Measurements from ENCODE around the gene NMRK2. TPM values are rescaled to one million over a fixed set of nuclear protein-coding genes. Genes with fewer than 3 reads are reported as not detected.

The NMRK2 gene
- total and polyA plus RNA-seq, 2 donors from 2014 or later = 0.69 to 6.1 TPM

- H3K9me3 ChIP-seq (ENCODE audit: control insufficient read depth in 2 of 3, insufficient read depth in 1 of 3, low read length in 3 of 3) = peaks cover 0 to 12% (median 0%) of the 10 kb centered on the region in 3 donors
- no peaks in the 10 kb centered on the region for H3K27me3 ChIP-seq (ENCODE audit: control insufficient read depth, insufficient read depth, low read length)
- H3K4me3 ChIP-seq (ENCODE audit: low read length in 3 of 3) = no peak overlapping the region
- H3K9ac ChIP-seq (ENCODE audit: low read length in 3 of 3) = no peak overlapping the region
- DNase-seq (no peak), FAIRE-seq (no peak)
- intact Hi-C loops (cut with DNase I) = no loop called here
- H3K4me1 ChIP-seq (ENCODE audit: control insufficient read depth in 2 of 3, insufficient read depth in 2 of 3, low read depth in 1 of 3, low read length in 3 of 3) = no peaks in the 10 kb centered on the region
- TF ChIP-seq CTCF (IDR thresholded peaks at IDR 0.05; ENCODE audit: borderline replicate concordance, extremely low read depth, insufficient read depth) = no peak
- H3K27ac ChIP-seq (ENCODE audit: low read depth in 2 of 2, low read length in 2 of 2) = no peak overlapping the region
- H3K36me3 ChIP-seq (ENCODE audit: control insufficient read depth in 2 of 3, insufficient read depth in 3 of 3, low read length in 3 of 3) = no peaks in the 10 kb centered on the region
Measured at GRCh38 chr19:3907626-3908265, 25.1 kb upstream of the NMRK2 start.

GRCh38 chr19:3908266-3909054, 24.4 kb upstream of the NMRK2 start:
- Histone ChIP-seq H3K9ac (ENCODE audit: low read length in 3 of 3) (no peak overlapping the region), H3K4me1 (ENCODE audit: control insufficient read depth in 2 of 3, insufficient read depth in 2 of 3, low read depth in 1 of 3, low read length in 3 of 3) (no peaks in the 10 kb centered on the region), H3K4me3 (ENCODE audit: low read length in 3 of 3) (no peak overlapping the region), H3K9me3 (ENCODE audit: control insufficient read depth in 2 of 3, insufficient read depth in 1 of 3, low read length in 3 of 3) (peaks cover 0 to 12% (median 0%) of the 10 kb centered on the region in 3 donors), H3K27ac (ENCODE audit: low read depth in 2 of 2, low read length in 2 of 2) (no peak overlapping the region), H3K36me3 (ENCODE audit: control insufficient read depth in 2 of 3, insufficient read depth in 3 of 3, low read length in 3 of 3) (no peaks in the 10 kb centered on the region), H3K27me3 (ENCODE audit: control insufficient read depth, insufficient read depth, low read length) (no peaks in the 10 kb centered on the region)
- no peak for TF ChIP-seq CTCF (IDR thresholded peaks at IDR 0.05; ENCODE audit: borderline replicate concordance, extremely low read depth, insufficient read depth)
- no peak for DNase-seq
- no peak for FAIRE-seq
- intact Hi-C loops (cut with DNase I) = no loop called here

GRCh38 chr19:3910105-3910504, 22.8 kb upstream of the NMRK2 start:
- no peaks in the 10 kb centered on the region for H3K4me1 ChIP-seq (ENCODE audit: control insufficient read depth in 2 of 3, insufficient read depth in 2 of 3, low read depth in 1 of 3, low read length in 3 of 3)
- FAIRE-seq (no peak), DNase-seq (no peak)
- intact Hi-C loops (cut with DNase I) = no loop called here
- TF ChIP-seq CTCF (IDR thresholded peaks at IDR 0.05; ENCODE audit: borderline replicate concordance, extremely low read depth, insufficient read depth) = no peak
- no peaks in the 10 kb centered on the region for H3K27me3 ChIP-seq (ENCODE audit: control insufficient read depth, insufficient read depth, low read length)
- H3K9me3 ChIP-seq (ENCODE audit: control insufficient read depth in 2 of 3, insufficient read depth in 1 of 3, low read length in 3 of 3) = peaks cover 0 to 12% (median 0%) of the 10 kb centered on the region in 3 donors
- no peak overlapping the region for H3K9ac ChIP-seq (ENCODE audit: low read length in 3 of 3)
- H3K36me3 ChIP-seq (ENCODE audit: control insufficient read depth in 2 of 3, insufficient read depth in 3 of 3, low read length in 3 of 3) = no peaks in the 10 kb centered on the region
- H3K4me3 ChIP-seq (ENCODE audit: low read length in 3 of 3) = no peak overlapping the region
- no peak overlapping the region for H3K27ac ChIP-seq (ENCODE audit: low read depth in 2 of 2, low read length in 2 of 2)
